SJSA1 (cell line): Measurements from ENCODE around the gene CTDNEP1. TPM values are rescaled to one million over a fixed set of nuclear protein-coding genes. Genes with fewer than 3 reads are reported as not detected.
A peak's percentile ranks its signal among the peaks of the same experiment; 100 is the strongest.

Source experiments
- DNase-seq, 2 experiments: peaks; one replicate each; pipeline ENCODE4 v3.0.0-alpha.2; 2015 to 2020; ENCODE audit warnings: low spot score in 2 of 2, low read depth in 1 of 2
- H3K27ac ChIP-seq: fragments of 250-450 bp; sonication (Bioruptor Pico); 2 replicates; pipeline ENCODE4 v1.5.1; 2020; ENCODE audit warnings: mild to moderate bottlenecking, moderate library complexity
- H3K27me3 ChIP-seq: fragments of 250-450 bp; sonication (Bioruptor Pico); replicated peaks from 2 replicates; pipeline ENCODE4 v1.5.1; 2020; ENCODE audit warnings: mild to moderate bottlenecking, moderate library complexity
- H3K36me3 ChIP-seq: fragments of 250-450 bp; sonication (Bioruptor Pico); 2 replicates; pipeline ENCODE4 v1.5.1; 2020; ENCODE audit warnings: mild to moderate bottlenecking
- H3K4me1 ChIP-seq: fragments of 250-450 bp; sonication (Bioruptor Pico); replicated peaks from 2 replicates; pipeline ENCODE4 v1.6.1; 2021; ENCODE audit warnings: mild to moderate bottlenecking
- H3K4me3 ChIP-seq: fragments of 250-450 bp; sonication (Bioruptor Pico); 2 replicates; pipeline ENCODE4 v1.5.1; 2020; ENCODE audit warnings: mild to moderate bottlenecking
- H3K9me3 ChIP-seq: fragments of 250-450 bp; sonication (Bioruptor Pico); replicated peaks from 2 replicates; pipeline ENCODE4 v1.5.1; 2020; ENCODE audit warnings: mild to moderate bottlenecking
- total RNA-seq: library from RNA; depleted of rRNA; stranded (reverse); fragments of >200 nt; shearing (Covaris generic); gene quantifications from 2 replicates; pipeline ENCODE4 v1.2.3, GENCODE V29; 2014

CTDNEP1 gene
- total RNA-seq, 1 experiment from 2014 or later = 21.8 TPM

DNA sequence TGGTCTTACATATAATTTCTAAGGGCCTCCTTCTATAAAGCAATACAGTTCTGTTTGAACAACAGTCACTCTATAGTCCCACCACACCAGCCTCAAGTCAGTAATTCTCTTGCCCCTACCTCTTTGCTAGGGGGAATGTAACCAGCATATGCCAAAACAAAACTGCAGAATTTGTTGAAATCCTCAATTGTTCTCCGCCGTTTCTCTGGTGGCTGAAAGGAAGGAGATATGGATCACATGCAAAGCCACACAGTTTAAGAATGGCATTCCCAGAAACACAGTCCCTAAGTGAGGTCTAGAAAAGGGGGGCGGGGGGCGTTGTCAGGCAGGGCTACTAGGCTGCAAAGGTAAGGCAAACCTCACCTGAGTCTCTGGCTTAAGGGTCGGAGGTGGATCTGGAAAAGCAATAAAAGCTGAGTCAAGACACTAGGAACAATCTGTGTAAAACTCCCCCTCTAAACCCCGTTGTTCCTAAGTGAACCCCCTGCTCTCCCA is 14.2 kb downstream of the CTDNEP1 start:
- Histone ChIP-seq H3K9me3 (no peaks in the 10 kb centered on the region), H3K27ac (peak overlapping the region; percentile 25; the same call in 1 of the 2 replicates), H3K4me3 (peak overlapping the region; percentile 51), H3K36me3 (peaks cover 51% of the 10 kb centered on the region), H3K4me1 (peaks cover 36% of the 10 kb centered on the region), H3K27me3 (no peaks in the 10 kb centered on the region)
- no peak for DNase-seq

DNA sequence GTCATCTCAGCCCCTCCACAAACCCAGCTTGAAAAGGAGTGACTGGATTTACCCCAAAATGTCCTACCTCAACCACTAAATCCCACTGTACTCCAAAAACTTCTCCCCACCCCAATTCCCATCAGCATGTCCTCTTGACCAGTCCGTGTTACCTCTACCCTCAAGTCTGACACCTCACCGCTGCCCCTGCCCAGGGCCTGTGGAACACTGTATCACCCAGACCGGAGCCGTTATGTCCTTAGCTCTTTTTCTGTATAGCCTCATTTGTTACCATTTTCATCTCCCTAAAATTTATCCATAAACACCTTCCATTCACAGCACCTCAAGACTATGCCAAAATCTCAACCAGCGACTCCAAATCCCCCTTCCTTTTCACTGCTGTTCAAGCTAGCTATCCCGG is 14.7 kb downstream of the CTDNEP1 start:
- H3K9me3 ChIP-seq = no peaks in the 10 kb centered on the region
- H3K27me3 ChIP-seq = no peaks in the 10 kb centered on the region
- no peak overlapping the region for H3K4me3 ChIP-seq
- H3K27ac ChIP-seq = no peak overlapping the region
- peaks cover 39% of the 10 kb centered on the region for H3K4me1 ChIP-seq
- peaks cover 55% of the 10 kb centered on the region for H3K36me3 ChIP-seq
- no peak for DNase-seq

GRCh38 chr17:7235693-7236665 is 15.6 kb downstream of the CTDNEP1 start:
- H3K9me3 ChIP-seq = no peaks in the 10 kb centered on the region
- DNase-seq = no peak
- H3K4me1 ChIP-seq = peaks cover 34% of the 10 kb centered on the region
- H3K4me3 ChIP-seq = no peak overlapping the region
- no peak overlapping the region for H3K27ac ChIP-seq
- no peaks in the 10 kb centered on the region for H3K27me3 ChIP-seq
- H3K36me3 ChIP-seq = peaks cover 52% of the 10 kb centered on the region

GRCh38 chr17:7234083-7234951 is 17.2 kb downstream of the CTDNEP1 start, which contains the start of gene DVL2:
TSS of gene DVL2 (minus strand) at chr17:7234517. CDS start at chr17:7234262, 255 bp downstream.
- DNase-seq = peak; percentile 89 to 95
- no peaks in the 10 kb centered on the region for H3K9me3 ChIP-seq
- H3K27ac ChIP-seq = peak within 1 kb of the TSS; percentile 29
- H3K4me3 ChIP-seq = peak within 1 kb of the TSS; percentile 82
- H3K27me3 ChIP-seq = no peaks in the 10 kb centered on the region
- H3K4me1 ChIP-seq = peaks cover 27% of the 10 kb centered on the region
- H3K36me3 ChIP-seq = peaks cover 55% of the 10 kb centered on the region

- H3K4me1 ChIP-seq = peaks cover 27% of the 10 kb centered on the region
- DNase-seq = no peak
Measured at GRCh38 chr17:7233701-7234082, 17.8 kb downstream of the CTDNEP1 start.

GRCh38 chr17:7232114-7232513 is 19.4 kb downstream of the CTDNEP1 start:
- no peak for DNase-seq
- Histone ChIP-seq H3K4me3 (no peak overlapping the region; the same call in 1 of the 2 replicates), H3K4me1 (peaks cover 22% of the 10 kb centered on the region), H3K27ac (no peak overlapping the region), H3K9me3 (no peaks in the 10 kb centered on the region), H3K27me3 (no peaks in the 10 kb centered on the region), H3K36me3 (peaks cover 73% of the 10 kb centered on the region)

More at GRCh38 chr17:7233701-7234082, 17.8 kb downstream of the CTDNEP1 start:
- H3K4me3 ChIP-seq = peak overlapping the region; percentile 82
- peak overlapping the region; percentile 29 for H3K27ac ChIP-seq
- peaks cover 61% of the 10 kb centered on the region for H3K36me3 ChIP-seq
- no peaks in the 10 kb centered on the region for H3K27me3 ChIP-seq
- no peaks in the 10 kb centered on the region for H3K9me3 ChIP-seq

DNA sequence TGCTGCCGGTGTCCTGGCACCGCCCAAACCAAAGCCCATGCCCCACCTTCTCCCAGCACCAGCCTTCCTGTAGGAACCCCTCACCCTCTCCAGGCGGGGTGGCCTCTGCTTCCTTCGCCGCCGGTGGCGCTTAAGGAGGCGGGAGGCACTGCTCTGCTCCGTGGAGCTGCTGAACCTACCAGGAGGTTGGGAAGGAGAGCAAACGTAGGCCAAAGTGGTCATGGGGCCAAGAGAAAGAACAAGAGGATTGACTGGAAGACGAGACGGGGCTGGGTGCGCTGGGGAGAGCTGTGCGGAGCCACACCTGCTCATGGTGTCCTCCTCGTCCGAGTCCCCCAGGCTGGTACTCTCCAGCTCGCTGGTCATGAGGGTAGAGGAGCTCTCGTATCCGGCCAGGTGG is 22.0 kb downstream of the CTDNEP1 start:
- H3K9me3 ChIP-seq = no peaks in the 10 kb centered on the region
- H3K4me3 ChIP-seq = no peak overlapping the region
- H3K36me3 ChIP-seq = peaks cover 72% of the 10 kb centered on the region
- H3K4me1 ChIP-seq = peaks cover 17% of the 10 kb centered on the region
- H3K27ac ChIP-seq = no peak overlapping the region
- DNase-seq = no peak
- no peaks in the 10 kb centered on the region for H3K27me3 ChIP-seq

DNA sequence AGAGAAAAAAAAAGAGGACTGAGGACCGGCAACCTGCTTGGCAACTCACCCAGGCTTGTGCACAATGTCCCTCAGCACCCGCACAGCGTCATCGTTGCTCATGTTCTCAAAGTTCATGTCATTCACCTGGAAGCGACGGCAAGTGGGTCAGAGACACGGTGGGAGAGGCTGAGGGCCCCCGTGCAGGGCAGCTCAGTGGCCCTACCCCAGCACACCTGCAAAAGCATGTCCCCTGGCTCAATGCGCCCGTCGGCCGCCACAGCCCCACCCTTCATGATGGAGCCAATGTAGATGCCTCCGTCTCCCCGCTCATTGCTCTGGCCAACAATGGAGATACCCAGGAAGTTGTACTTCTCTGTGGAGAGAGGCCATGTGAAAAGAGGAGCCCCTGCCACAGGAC is 22.6 kb downstream of the CTDNEP1 start:
- Histone ChIP-seq H3K9me3 (no peaks in the 10 kb centered on the region), H3K4me1 (peaks cover 16% of the 10 kb centered on the region), H3K36me3 (peaks cover 72% of the 10 kb centered on the region), H3K4me3 (no peak overlapping the region), H3K27ac (no peak overlapping the region), H3K27me3 (no peaks in the 10 kb centered on the region)
- DNase-seq = no peak

DNA sequence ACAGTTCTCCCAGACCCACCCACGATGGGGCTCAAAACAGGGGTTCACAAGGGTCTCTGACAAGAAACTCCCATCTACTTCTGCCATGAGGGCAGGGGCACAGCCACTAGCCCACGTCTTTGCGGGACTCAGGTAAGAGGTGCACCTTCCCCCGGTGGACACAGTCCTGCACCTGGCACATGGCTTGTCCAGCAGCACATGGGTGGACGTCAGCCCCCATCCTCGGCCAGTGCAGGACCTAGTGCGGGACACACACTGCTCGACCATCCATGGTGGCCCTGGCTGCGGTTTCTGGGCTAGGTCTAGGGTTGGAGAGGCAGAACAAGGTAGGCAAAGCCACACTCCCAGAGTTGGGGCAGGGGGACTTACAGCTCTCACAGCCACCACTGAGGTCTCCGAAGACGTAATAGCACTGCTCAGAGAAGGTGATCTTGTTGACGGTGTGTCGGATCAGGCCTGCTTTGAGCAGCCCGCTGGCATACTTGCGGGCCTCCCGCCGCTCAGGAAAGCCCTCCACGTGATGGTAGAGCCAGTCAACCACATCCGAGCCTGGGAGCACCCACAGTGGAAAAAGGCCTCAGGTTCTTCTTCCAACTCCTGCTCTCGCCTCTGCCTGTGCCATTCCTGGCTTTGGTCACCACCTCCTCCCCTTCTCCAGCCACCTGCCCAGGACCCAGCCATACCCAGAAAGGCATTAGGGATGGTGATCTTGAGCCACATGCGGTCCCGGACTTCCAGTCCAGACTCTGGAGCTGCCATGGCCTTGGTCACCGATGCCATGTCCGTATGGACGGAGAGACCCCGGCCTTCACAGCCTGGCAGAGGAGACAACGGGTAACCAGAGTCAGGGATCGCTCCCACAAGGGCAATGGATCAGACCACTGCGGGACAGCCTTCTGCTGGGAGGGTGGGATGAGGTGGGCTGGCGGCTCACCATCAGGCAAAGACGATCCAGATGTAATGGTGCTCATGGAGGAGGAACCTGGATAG is 24.5 kb downstream of the CTDNEP1 start:
- H3K4me1 ChIP-seq = peaks cover under 1% of the 10 kb centered on the region
- H3K4me3 ChIP-seq = no peak overlapping the region
- H3K9me3 ChIP-seq = no peaks in the 10 kb centered on the region
- peaks cover 87% of the 10 kb centered on the region for H3K36me3 ChIP-seq
- DNase-seq = peak in 1 of 2 experiments; percentile 43
- H3K27me3 ChIP-seq = no peaks in the 10 kb centered on the region
- H3K27ac ChIP-seq = no peak overlapping the region

DNA sequence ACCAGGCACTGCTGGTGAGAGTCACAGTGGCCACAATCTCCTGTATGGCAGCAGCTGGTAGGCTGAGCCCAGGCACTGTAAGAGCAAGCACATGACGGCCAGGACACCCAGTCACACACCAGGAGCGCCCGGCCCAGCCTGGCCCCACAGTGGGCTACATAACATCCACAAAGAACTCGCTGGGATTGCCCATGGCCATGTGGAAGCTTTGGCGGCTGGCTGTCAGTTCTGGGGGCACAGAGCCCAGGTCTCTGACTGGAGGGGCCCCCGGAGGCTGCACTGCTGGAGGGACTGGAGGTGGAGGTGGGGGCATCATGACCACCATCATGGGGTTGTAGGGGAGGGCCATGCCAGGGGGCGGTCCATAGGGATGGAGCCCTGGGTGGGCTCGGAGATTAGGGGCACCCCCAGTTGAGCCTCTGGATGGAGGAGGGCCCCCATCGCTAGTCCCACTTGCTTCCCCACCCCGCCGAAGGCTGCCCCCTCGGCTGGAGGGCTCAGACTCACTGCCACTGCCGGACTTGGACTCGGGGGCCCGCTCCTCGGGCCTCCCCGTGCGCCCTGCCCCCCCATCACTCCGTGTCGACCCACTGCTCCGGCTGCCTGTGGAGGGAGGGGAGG is 25.7 kb downstream of the CTDNEP1 start:
- peak in 1 of 2 experiments; percentile 41 for DNase-seq
- Histone ChIP-seq H3K4me3 (no peak overlapping the region), H3K27ac (no peak overlapping the region), H3K9me3 (no peaks in the 10 kb centered on the region), H3K27me3 (no peaks in the 10 kb centered on the region), H3K36me3 (peaks cover 96% of the 10 kb centered on the region), H3K4me1 (peaks cover 7% of the 10 kb centered on the region)

GRCh38 chr17:7224661-7225111 is 26.8 kb downstream of the CTDNEP1 start:
- peak in 1 of 2 experiments; percentile 38 for DNase-seq
- Histone ChIP-seq H3K27me3 (no peaks in the 10 kb centered on the region), H3K27ac (no peak overlapping the region), H3K36me3 (peaks cover 98% of the 10 kb centered on the region), H3K9me3 (no peaks in the 10 kb centered on the region), H3K4me1 (peaks cover 15% of the 10 kb centered on the region), H3K4me3 (no peak overlapping the region)

- no peaks in the 10 kb centered on the region for H3K27me3 ChIP-seq
- H3K9me3 ChIP-seq = no peaks in the 10 kb centered on the region
- peaks cover 21% of the 10 kb centered on the region for H3K4me1 ChIP-seq
- peaks cover 92% of the 10 kb centered on the region for H3K36me3 ChIP-seq
- H3K4me3 ChIP-seq = no peak overlapping the region
- H3K27ac ChIP-seq = no peak overlapping the region
- peak in 1 of 2 experiments; percentile 39 for DNase-seq
Measured at GRCh38 chr17:7224110-7224509, 27.4 kb downstream of the CTDNEP1 start.
